GM12878 (cell line): ENCODE results near the gene LTK.

Experiments
- CBFB ChIP-seq: IDR thresholded peaks from 2 replicates; pipeline ENCODE4 v1.6.1; 2016; ENCODE audit warnings: antibody characterized with exemption, low read depth
- RAD21 ChIP-seq: IDR thresholded peaks from 2 replicates; pipeline ENCODE4 v1.6.1; 2011; ENCODE audit warnings: mild to moderate bottlenecking, low read depth, low read length, moderate library complexity; ENCODE audit not compliant: insufficient read depth
- RELA ChIP-seq: fragments of 450-650 bp; IDR thresholded peaks from 2 replicates; pipeline ENCODE4 v1.8.0; 2014; ENCODE audit warnings: borderline replicate concordance; ENCODE audit not compliant: partially characterized antibody
- SMC3 ChIP-seq: IDR thresholded peaks from 2 replicates; pipeline ENCODE4 v1.6.1; 2011; ENCODE audit warnings: low read length, improper control_type of control experiment, borderline replicate concordance
- SRF ChIP-seq, 2 experiments: IDR thresholded peaks; 2 replicates each; pipeline ENCODE4 v1.6.1; 2011; ENCODE audit warnings: low read depth in 2 of 2, low read length in 2 of 2, mild to moderate bottlenecking in 1 of 2, moderate library complexity in 1 of 2
- TAF1 ChIP-seq: IDR thresholded peaks from 2 replicates; pipeline ENCODE4 v1.6.1; 2011; ENCODE audit warnings: mild to moderate bottlenecking, low read depth, low read length, borderline replicate concordance

DNA sequence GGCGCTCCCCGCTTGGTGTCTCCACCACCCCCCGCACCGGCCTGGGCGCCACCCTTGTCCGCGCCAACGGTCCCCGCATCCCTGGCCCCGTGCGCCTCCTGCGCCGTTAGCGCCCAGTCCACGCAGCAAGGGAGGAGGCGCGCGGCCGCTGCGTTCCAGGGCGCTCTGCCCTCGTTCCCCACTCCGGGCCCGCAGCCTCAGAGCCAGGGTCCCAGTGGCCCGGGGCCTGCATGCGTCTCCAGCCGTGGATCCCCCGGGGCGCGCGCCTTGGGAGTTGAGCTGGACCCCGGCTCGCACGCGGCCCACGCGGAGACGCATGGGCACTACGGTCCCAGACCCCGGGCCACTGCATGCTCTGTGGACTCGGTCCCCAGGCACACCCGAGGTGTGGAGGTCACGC, 27.3 kb downstream of the LTK start:
- TF ChIP-seq RELA (no peak), SRF (IDR thresholded peaks at IDR 0.05; ENCODE audit: low read depth in 2 of 2, low read length in 2 of 2) (no peak), CBFB (no peak), SMC3 (no peak), RAD21 (no peak), TAF1 (no peak)
